CD8-positive, alpha-beta memory T cell (primary cell): Measurements from ENCODE around the gene NCAPG2. TPM values are rescaled to one million over a fixed set of nuclear protein-coding genes. Genes with fewer than 3 reads are reported as not detected.

Source experiments
- CTCF ChIA-PET: fragments of 350-600 bp; sonication (Branson Sonifier 250); formaldehyde crosslinking; loops from one replicate; lab custom pipeline; 2021; ENCODE audit warnings: antibody characterized with exemption; lab: Charles Lee
- POLR2A ChIA-PET: fragments of 350-600 bp; sonication (Branson Sonifier 250); formaldehyde crosslinking; loops from one replicate; lab custom pipeline; 2021; ENCODE audit warnings: antibody characterized with exemption; lab: Charles Lee
- DNase-seq, 5 donors: peaks; one replicate each; pipeline versions ENCODE4 v3.0.0 to v3.0.0-alpha.2; 2020 to 2022; ENCODE audit warnings: mixed read lengths in 1 of 5
- H3K27ac ChIP-seq: one replicate; pipeline ENCODE4 v1.7.0; 2013; ENCODE audit warnings: low read depth, mild to moderate bottlenecking, low read length, moderate library complexity
- H3K27me3 ChIP-seq: 2 replicates; pipeline ENCODE4 v1.7.0; 2013; ENCODE audit warnings: low read length, mild to moderate bottlenecking; ENCODE audit not compliant: insufficient read depth, poor library complexity, severe bottlenecking
- H3K36me3 ChIP-seq: 2 replicates; pipeline ENCODE4 v1.7.0; 2013; ENCODE audit warnings: mild to moderate bottlenecking, low read length, moderate library complexity; ENCODE audit not compliant: insufficient read depth
- H3K4me1 ChIP-seq: 2 replicates; pipeline ENCODE4 v1.7.0; 2013; ENCODE audit warnings: mild to moderate bottlenecking, low read length, moderate library complexity; ENCODE audit not compliant: insufficient read depth
- H3K4me3 ChIP-seq: 2 replicates; pipeline ENCODE4 v1.7.0; 2013; ENCODE audit warnings: mild to moderate bottlenecking, low read length
- H3K9me3 ChIP-seq: 2 replicates; pipeline ENCODE4 v1.7.0; 2013; ENCODE audit warnings: mild to moderate bottlenecking, low read length
- H3K27ac Mint-ChIP-seq, 8 donors: one replicate each; pipeline ENCODE4 v1.8.0; 2020 to 2021; ENCODE audit warnings: mixed read lengths in 8 of 8, mild to moderate bottlenecking in 6 of 8, inconsistent platforms in 3 of 8, moderate library complexity in 3 of 8
- H3K27me3 Mint-ChIP-seq, 2 donors: one replicate each; pipeline ENCODE4 v1.8.0; 2020 to 2021; ENCODE audit warnings: mixed read lengths in 2 of 2, mild to moderate bottlenecking in 1 of 2, moderate library complexity in 1 of 2
- H3K36me3 Mint-ChIP-seq, 3 donors: one replicate each; pipeline ENCODE4 v1.8.0; 2020 to 2021; ENCODE audit warnings: mixed read lengths in 3 of 3, inconsistent platforms in 1 of 3, mild to moderate bottlenecking in 1 of 3
- H3K4me1 Mint-ChIP-seq, 3 donors: one replicate each; pipeline ENCODE4 v1.8.0; 2020 to 2021; ENCODE audit warnings: mixed read lengths in 3 of 3, inconsistent platforms in 1 of 3, mild to moderate bottlenecking in 1 of 3
- H3K4me3 Mint-ChIP-seq, 7 donors: one replicate each; pipeline ENCODE4 v1.8.0; 2020 to 2021; ENCODE audit warnings: mixed read lengths in 7 of 7, mild to moderate bottlenecking in 6 of 7, moderate library complexity in 4 of 7, inconsistent platforms in 2 of 7
- H3K9me3 Mint-ChIP-seq, 5 donors: one replicate each; pipeline ENCODE4 v1.8.0; 2020 to 2022; ENCODE audit warnings: mixed read lengths in 5 of 5, mild to moderate bottlenecking in 3 of 5, moderate library complexity in 2 of 5, inconsistent platforms in 1 of 5
- polyA plus RNA-seq: library from polyadenylated mRNA; unstranded; fragments of 300-500 nt; fragmentation: Illumina TruSeq; gene quantifications from one replicate; pipeline ENCODE4 v1.2.3, GENCODE V29; 2021
- total RNA-seq, 2 experiments: library from RNA; stranded (reverse); gene quantifications; one replicate each; pipeline ENCODE4 v1.2.3, GENCODE V29; 2021

NCAPG2 gene
- total and polyA plus RNA-seq, 3 experiments from 2014 or later = 4.3 to 75.5 (median 71.4) TPM

DNA sequence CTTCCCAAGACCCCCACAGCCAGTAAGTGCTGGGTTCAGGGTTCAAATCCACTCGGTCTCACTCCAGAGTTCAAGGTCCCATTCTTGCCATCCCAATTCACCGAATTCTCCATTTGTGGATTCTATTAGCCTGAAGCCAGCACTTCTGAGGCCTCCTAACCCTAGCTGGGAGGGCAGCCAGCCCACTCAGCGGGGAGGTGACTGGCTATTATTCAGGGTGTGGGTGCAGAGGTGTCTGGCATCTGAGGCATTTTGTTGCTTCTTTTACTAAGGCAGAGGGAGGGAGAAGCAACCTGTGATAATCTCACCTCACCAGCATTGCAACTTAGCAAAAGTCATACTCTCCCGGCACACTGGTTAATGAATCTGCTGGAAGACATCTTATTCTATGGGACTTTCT lies 108.3 kb downstream of the NCAPG2 start:
- Mint-ChIP-seq H3K27me3 (no peaks in the 10 kb centered on the region), H3K4me1 (no peaks in the 10 kb centered on the region), H3K36me3 (peaks cover 0 to 1% (median 0%) of the 10 kb centered on the region in 3 donors), H3K9me3 (peaks cover 0 to 4% (median 0%) of the 10 kb centered on the region in 5 donors), H3K4me3 (no peak overlapping the region), H3K27ac (no peak overlapping the region)
- Histone ChIP-seq H3K4me3 (no peak overlapping the region), H3K9me3 (peaks cover 6% of the 10 kb centered on the region), H3K27ac (no peak overlapping the region), H3K27me3 (no peaks in the 10 kb centered on the region), H3K4me1 (no peaks in the 10 kb centered on the region), H3K36me3 (no peaks in the 10 kb centered on the region)
- DNase-seq = no peak
- ChIA-PET CTCF (no interaction called here), POLR2A (no interaction called here)

DNA sequence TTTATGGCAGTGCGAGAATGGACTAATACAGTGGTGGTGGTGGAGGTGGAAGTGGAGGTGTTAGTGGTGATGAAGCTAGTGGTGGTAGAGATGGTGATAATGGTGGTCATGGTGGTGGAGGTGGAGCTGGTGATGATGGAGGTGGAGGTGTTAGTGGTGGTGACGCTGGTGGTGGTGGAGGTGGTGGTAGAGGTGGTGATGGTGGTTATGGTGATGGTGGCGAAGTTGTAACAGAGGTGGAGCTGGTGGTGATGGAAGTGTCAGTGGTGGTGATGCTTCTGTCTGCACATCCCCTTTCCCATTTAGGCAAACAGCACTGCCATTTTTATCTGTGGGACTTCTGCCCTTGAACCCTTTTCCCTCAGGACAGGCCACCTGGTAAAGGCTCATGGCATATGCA lies 109.5 kb downstream of the NCAPG2 start:
- Mint-ChIP-seq H3K36me3 (no peaks in the 10 kb centered on the region), H3K4me3 (no peak overlapping the region)
- CTCF ChIA-PET = no interaction called here

DNA sequence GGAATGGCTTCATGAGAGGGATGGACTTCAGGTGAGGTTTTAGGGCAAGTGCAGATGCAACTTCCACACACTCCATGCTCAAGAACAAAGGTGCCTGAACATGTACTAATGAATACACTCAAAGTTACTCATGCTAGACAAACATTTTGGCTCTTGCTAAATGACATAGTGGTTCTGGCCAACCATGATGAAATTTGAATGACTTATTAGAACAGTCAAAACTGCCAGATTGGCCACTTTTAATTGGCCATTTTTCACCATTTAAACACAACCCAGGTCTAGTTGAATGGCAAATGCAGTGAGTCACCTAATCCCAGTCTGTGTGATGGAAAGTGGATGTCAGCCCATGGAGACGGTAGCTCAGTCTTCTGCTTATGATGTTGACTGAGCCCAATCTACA lies 112.1 kb downstream of the NCAPG2 start:
- H3K4me1 ChIP-seq = no peaks in the 10 kb centered on the region
- Mint-ChIP-seq H3K27ac (no peak overlapping the region), H3K9me3 (peaks cover 0 to 4% (median 0%) of the 10 kb centered on the region in 5 donors), H3K36me3 (no peaks in the 10 kb centered on the region), H3K4me3 (no peak overlapping the region), H3K4me1 (peaks cover 0 to 6% (median 4%) of the 10 kb centered on the region in 3 donors), H3K27me3 (peaks cover 2 to 6% of the 10 kb centered on the region in 2 donors)
- CTCF ChIA-PET = no interaction called here
- no peak overlapping the region for H3K4me3 ChIP-seq
- peaks cover 6% of the 10 kb centered on the region for H3K9me3 ChIP-seq
- POLR2A ChIA-PET = no interaction called here
- no peak for DNase-seq
- no peak overlapping the region for H3K27ac ChIP-seq
- no peaks in the 10 kb centered on the region for H3K36me3 ChIP-seq
- H3K27me3 ChIP-seq = peaks cover 7% of the 10 kb centered on the region

More for the DNA sequence above, 109.5 kb downstream of the NCAPG2 start:
- no peak overlapping the region for H3K27ac ChIP-seq
- POLR2A ChIA-PET = no interaction called here
- H3K4me3 ChIP-seq = no peak overlapping the region
- H3K4me1 Mint-ChIP-seq = no peaks in the 10 kb centered on the region
- H3K9me3 ChIP-seq = peaks cover 6% of the 10 kb centered on the region
- no peaks in the 10 kb centered on the region for H3K27me3 Mint-ChIP-seq
- peak in 1 of 5 donors; percentile 15 for DNase-seq
- H3K36me3 ChIP-seq = no peaks in the 10 kb centered on the region
- no peaks in the 10 kb centered on the region for H3K4me1 ChIP-seq
- H3K27me3 ChIP-seq = no peaks in the 10 kb centered on the region
- H3K9me3 Mint-ChIP-seq = peaks cover 0 to 4% (median 0%) of the 10 kb centered on the region in 5 donors
- no peak overlapping the region for H3K27ac Mint-ChIP-seq

DNA sequence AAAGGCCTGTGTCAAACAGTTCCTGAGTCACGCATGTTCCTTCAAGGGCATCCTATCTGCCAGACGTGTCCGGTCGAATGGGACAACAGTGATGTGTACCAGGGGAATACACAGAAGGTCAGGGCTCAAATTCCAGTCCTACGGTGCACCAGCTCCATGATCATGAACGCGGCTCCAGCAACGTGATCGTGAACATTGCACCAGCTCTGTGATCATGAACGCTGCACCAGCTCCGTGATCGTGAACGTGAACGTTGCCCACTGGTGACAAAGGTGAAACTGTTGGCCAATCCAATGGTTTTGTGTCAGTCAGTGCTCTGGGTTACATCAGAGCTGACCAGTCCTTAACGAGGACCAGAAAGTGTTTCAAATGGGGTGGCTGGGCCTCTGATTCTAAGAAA lies 112.7 kb downstream of the NCAPG2 start:
- Histone ChIP-seq H3K9me3 (peaks cover 6% of the 10 kb centered on the region), H3K4me1 (no peaks in the 10 kb centered on the region), H3K27me3 (peaks cover 7% of the 10 kb centered on the region), H3K4me3 (no peak overlapping the region), H3K27ac (no peak overlapping the region), H3K36me3 (no peaks in the 10 kb centered on the region)
- no peak overlapping the region for H3K4me3 Mint-ChIP-seq
- ChIA-PET POLR2A (no interaction called here), CTCF (no interaction called here)
- H3K4me1 Mint-ChIP-seq = peaks cover 0 to 6% (median 4%) of the 10 kb centered on the region in 3 donors
- H3K9me3 Mint-ChIP-seq = peaks cover 0 to 4% (median 0%) of the 10 kb centered on the region in 5 donors
- H3K36me3 Mint-ChIP-seq = no peaks in the 10 kb centered on the region
- DNase-seq = no peak
- H3K27me3 Mint-ChIP-seq = peaks cover 2 to 6% of the 10 kb centered on the region in 2 donors
- H3K27ac Mint-ChIP-seq = no peak overlapping the region

DNA sequence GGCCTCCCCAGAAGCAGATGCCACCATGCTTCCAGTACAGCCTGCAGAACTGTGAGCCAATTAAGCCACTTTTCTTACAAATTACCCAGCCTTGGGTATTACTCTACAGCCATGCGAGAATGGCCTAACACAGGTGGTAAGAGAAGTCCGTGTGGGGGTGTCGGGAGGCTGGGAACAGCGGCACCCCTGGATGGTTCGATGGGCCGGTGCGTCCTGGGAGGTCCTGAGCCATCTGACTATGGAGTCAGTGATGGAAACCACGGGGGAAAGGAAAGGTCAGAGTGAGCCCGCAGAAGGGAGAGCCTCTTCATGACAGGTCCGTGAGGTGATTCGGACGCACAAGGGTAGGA lies 114.4 kb downstream of the NCAPG2 start:
- H3K27ac ChIP-seq = no peak overlapping the region
- Mint-ChIP-seq H3K4me1 (peaks cover 4 to 15% (median 9%) of the 10 kb centered on the region in 3 donors), H3K4me3 (peak overlapping the region in 1 of 7 donors; percentile 48), H3K9me3 (peaks cover 0 to 6% (median 0%) of the 10 kb centered on the region in 5 donors), H3K27ac (peak overlapping the region in 1 of 8 donors; percentile 47), H3K36me3 (no peaks in the 10 kb centered on the region), H3K27me3 (peaks cover 16 to 18% of the 10 kb centered on the region in 2 donors)
- peaks cover 20% of the 10 kb centered on the region for H3K27me3 ChIP-seq
- DNase-seq = no peak
- H3K4me1 ChIP-seq = peaks cover 11% of the 10 kb centered on the region
- peaks cover 6% of the 10 kb centered on the region for H3K9me3 ChIP-seq
- H3K4me3 ChIP-seq = no peak overlapping the region
- no peaks in the 10 kb centered on the region for H3K36me3 ChIP-seq
- ChIA-PET CTCF (no interaction called here), POLR2A (no interaction called here)

DNA sequence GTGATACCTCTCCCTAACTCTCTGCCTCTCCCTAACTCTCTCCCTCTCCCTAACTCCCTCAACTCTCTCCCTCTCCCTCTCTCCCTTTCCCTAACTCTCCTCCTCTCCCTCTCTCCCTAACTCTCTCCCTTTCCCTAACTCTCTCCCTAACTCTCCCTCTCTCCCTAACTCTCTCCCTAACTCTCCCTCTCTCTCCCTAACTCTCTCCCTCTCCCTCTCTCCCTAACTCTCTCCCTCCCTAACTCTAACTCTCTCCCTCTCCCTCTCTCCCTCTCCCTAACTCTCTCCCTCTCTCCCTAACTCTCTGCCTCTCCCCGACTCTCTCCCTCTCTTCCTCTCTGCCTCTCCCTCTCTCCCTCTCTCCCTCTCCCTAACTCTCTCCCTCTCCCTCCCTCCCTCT lies 115.0 kb downstream of the NCAPG2 start:
- no peaks in the 10 kb centered on the region for H3K36me3 ChIP-seq
- Mint-ChIP-seq H3K4me3 (peak overlapping the region in 2 of 7 donors; percentile 48 to 68), H3K27me3 (peaks cover 16 to 23% of the 10 kb centered on the region in 2 donors), H3K9me3 (peaks cover 0 to 6% (median 0%) of the 10 kb centered on the region in 5 donors), H3K36me3 (no peaks in the 10 kb centered on the region), H3K27ac (peak overlapping the region in 1 of 8 donors; percentile 63), H3K4me1 (peaks cover 4 to 15% (median 9%) of the 10 kb centered on the region in 3 donors)
- peaks cover 6% of the 10 kb centered on the region for H3K9me3 ChIP-seq
- ChIA-PET CTCF (no interaction called here), POLR2A (no interaction called here)
- no peak overlapping the region for H3K27ac ChIP-seq
- H3K4me1 ChIP-seq = peaks cover 11% of the 10 kb centered on the region
- H3K4me3 ChIP-seq = no peak overlapping the region
- peaks cover 25% of the 10 kb centered on the region for H3K27me3 ChIP-seq
- no peak for DNase-seq

DNA sequence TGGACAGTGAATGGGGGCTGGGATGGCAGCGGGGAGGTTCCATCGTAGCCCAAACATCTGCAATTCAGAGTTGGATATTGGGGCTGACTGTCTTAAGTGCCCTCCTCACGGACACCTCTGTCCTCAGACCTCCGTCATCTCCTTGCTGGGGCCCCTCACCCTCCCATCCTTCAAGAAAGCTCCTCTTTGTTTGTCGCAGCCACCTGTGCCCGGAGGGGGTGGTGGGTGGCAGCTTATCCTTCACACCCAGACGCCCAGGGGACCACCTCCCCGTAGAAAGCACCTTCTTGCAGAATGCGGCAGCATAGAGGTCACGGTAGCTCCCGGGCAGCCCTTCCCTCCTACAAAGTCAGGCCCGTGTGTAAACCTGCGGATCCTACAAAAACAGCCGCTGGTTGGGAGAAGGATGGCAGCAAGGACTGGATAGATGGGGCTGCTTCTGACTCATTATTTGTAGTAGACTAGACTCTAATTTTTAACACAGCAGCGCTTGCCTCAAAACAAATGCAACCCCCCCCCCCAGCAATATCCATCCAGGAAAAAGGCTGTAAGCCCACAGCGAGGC lies 115.6 kb downstream of the NCAPG2 start:
- ChIA-PET CTCF (no interaction called here), POLR2A (no interaction called here)
- Mint-ChIP-seq H3K9me3 (peaks cover 0 to 10% (median 0%) of the 10 kb centered on the region in 5 donors), H3K27me3 (peaks cover 22 to 30% of the 10 kb centered on the region in 2 donors), H3K36me3 (peaks cover 0 to 1% (median 0%) of the 10 kb centered on the region in 3 donors), H3K27ac (no peak overlapping the region), H3K4me1 (peaks cover 4 to 15% (median 9%) of the 10 kb centered on the region in 3 donors), H3K4me3 (peak overlapping the region in 5 of 7 donors; percentile 48 to 68 (median 65))
- H3K9me3 ChIP-seq = peaks cover 3% of the 10 kb centered on the region
- H3K4me3 ChIP-seq = no peak overlapping the region
- H3K36me3 ChIP-seq = no peaks in the 10 kb centered on the region
- H3K27ac ChIP-seq = no peak overlapping the region
- H3K27me3 ChIP-seq = peaks cover 32% of the 10 kb centered on the region
- H3K4me1 ChIP-seq = peaks cover 11% of the 10 kb centered on the region
- DNase-seq = no peak

DNA sequence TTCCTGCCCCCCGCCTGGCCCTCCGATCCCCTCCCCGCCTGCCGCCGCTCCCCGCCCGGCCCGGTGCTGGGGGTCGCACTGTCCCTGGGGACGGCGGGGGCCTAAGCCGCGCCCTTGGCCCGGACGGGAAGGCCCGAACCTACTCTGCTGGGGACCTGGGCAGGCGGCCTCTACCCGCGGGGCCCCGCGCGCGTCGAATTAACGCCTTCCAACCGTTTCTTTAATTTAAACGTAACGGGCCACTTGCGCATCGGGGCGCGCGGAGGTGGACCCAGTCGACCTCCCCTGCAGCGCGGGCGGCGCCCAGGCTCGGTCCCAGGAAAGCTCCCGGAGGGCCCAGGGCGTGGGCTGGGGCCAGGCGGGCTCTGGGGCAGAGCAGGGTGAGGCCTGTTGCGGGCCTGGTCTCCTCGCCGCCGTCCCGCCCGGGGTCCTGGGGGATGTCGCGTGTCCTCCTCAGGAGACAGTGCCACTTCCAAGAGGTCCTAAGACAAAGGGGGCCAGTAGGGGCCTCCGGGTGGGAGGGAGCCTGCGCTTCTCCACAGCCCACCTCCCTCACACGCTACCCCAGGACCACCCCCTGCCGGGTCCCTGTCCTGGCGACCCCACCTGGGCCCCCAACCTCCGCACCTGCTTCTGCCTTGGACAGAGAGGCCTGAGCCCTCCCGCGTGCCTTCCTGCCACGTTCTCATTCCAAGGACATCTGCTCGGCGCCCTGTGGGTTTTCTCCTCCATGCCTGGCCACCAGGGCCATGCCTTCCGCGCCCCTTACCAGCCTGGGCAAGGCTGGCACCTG lies 116.3 kb downstream of the NCAPG2 start:
- Mint-ChIP-seq H3K36me3 (peaks cover 0 to 1% (median 0%) of the 10 kb centered on the region in 3 donors), H3K9me3 (peaks cover 0 to 10% (median 0%) of the 10 kb centered on the region in 5 donors), H3K27ac (peak overlapping the region in 1 of 8 donors; percentile 47), H3K4me3 (peak overlapping the region in 5 of 7 donors; percentile 48 to 68 (median 65)), H3K4me1 (peaks cover 4 to 15% (median 9%) of the 10 kb centered on the region in 3 donors), H3K27me3 (peaks cover 25 to 37% of the 10 kb centered on the region in 2 donors)
- Histone ChIP-seq H3K36me3 (no peaks in the 10 kb centered on the region), H3K9me3 (no peaks in the 10 kb centered on the region), H3K4me1 (peaks cover 11% of the 10 kb centered on the region), H3K27me3 (peaks cover 37% of the 10 kb centered on the region), H3K4me3 (no peak overlapping the region), H3K27ac (no peak overlapping the region)
- CTCF ChIA-PET = no interaction called here
- POLR2A ChIA-PET = no interaction called here
- no peak for DNase-seq
